ENCODE results near the gene IRAK2. TPM values are rescaled to one million over a fixed set of nuclear protein-coding genes. Genes with fewer than 3 reads are reported as not detected.

IRAK2 gene
- total RNA-seq, 1 experiment from 2014 or later, result 0.61 TPM

- H3K36me3 Mint-ChIP-seq (ENCODE audit: insufficient read depth in 1 of 3, low read depth in 3 of 3), result peaks cover 4 to 19% (median 8%) of the 10 kb centered on the region in 3 experiments; a peak in 5 of 7 replicates
- Histone ChIP-seq H3K79me1 (ENCODE audit: insufficient read depth, low read depth, low read length, poor library complexity, severe bottlenecking) (peaks cover 4% of the 10 kb centered on the region), H2BK5ac (ENCODE audit: insufficient read length, low read length) (no peak overlapping the region), H3K9me3 (ENCODE audit: control insufficient read depth, low read depth, low read length) (no peaks in the 10 kb centered on the region), H3K23ac (ENCODE audit: insufficient read length, low read depth, low read length) (no peak overlapping the region), H2AFZ (ENCODE audit: low read length) (no peak overlapping the region), H4K8ac (replicated peaks; ENCODE audit: insufficient read length, low read depth, low read length) (no peak overlapping the region), H3T11ph (ENCODE audit: low read length) (no peak overlapping the region), H3K27me3 (ENCODE audit: insufficient read depth, low read length) (no peaks in the 10 kb centered on the region), H2BK15ac (ENCODE audit: low read depth, low read length) (no peak overlapping the region), H3K4me1 (ENCODE audit: insufficient read depth, low read length) (no peaks in the 10 kb centered on the region), H4K91ac (ENCODE audit: insufficient read length, low read depth, low read length) (no peak overlapping the region), H3K14ac (ENCODE audit: insufficient read depth, low read length) (0 out of 2 replicates have a peak overlapping the region, but pooled peaks have one; percentile 2), H3K4ac (ENCODE audit: low read depth, low read length) (no peak overlapping the region), H3K79me2 (ENCODE audit: insufficient read depth, low read length) (peaks cover 15% of the 10 kb centered on the region; the same call in 1 of the 2 replicates), H2BK20ac (ENCODE audit: low read depth, low read length, poor library complexity, severe bottlenecking) (no peak overlapping the region), H3K27ac (ENCODE audit: insufficient read length, low read depth, low read length) (no peak overlapping the region), H2BK120ac (ENCODE audit: low read depth, low read length, poor library complexity, severe bottlenecking) (no peak overlapping the region), H3K4me2 (ENCODE audit: insufficient read depth, insufficient read length, low read length) (peak overlapping the region; percentile 94), H2BK12ac (ENCODE audit: insufficient read length, low read depth, low read length) (no peak overlapping the region), H2AK5ac (ENCODE audit: insufficient read length, low read length) (no peak overlapping the region), H4K20me1 (ENCODE audit: control insufficient read depth, insufficient read depth, insufficient read length) (no peaks in the 10 kb centered on the region), H3K56ac (ENCODE audit: insufficient read length, low read depth, low read length) (no peak overlapping the region), H3K18ac (ENCODE audit: insufficient read length, low read depth, low read length) (no peak overlapping the region), H3K23me2 (ENCODE audit: insufficient read length, low read depth, low read length, poor library complexity, severe bottlenecking) (peaks cover 6% of the 10 kb centered on the region), H4K5ac (ENCODE audit: insufficient read length, low read depth, low read length) (no peak overlapping the region), H3K9ac (ENCODE audit: extremely low read depth, insufficient read length, low read length) (peak overlapping the region; percentile 74)
- no peak for TF ChIP-seq CTCF (conservative IDR thresholded peaks at IDR 0.05)
- H3K27me3 Mint-ChIP-seq (ENCODE audit: low read depth), result peaks cover 2% of the 10 kb centered on the region; the same call in 1 of the 2 replicates
- no peak for DNase-seq
- peak overlapping the region; percentile 98 to 100 for H3K4me3 Mint-ChIP-seq
- H3K4me1 Mint-ChIP-seq, result peaks cover 9 to 10% of the 10 kb centered on the region in 2 experiments
- WGBS (ENCODE audit: extremely low coverage, insufficient read length, low lambda C conversion rate), result no CpG with 5 or more reads among the region's 10 CpGs
- no peaks in the 10 kb centered on the region for H3K9me3 Mint-ChIP-seq
- H3K27ac Mint-ChIP-seq, result peak overlapping the region; percentile 59 to 99 (median 87); a peak in 5 of 7 replicates
Observed at GRCh38 chr3:10116138-10116460, 48.6 kb upstream of the IRAK2 start.

Measured in H9 (cell line).